Activated T-cell treated with anti-CD3 and anti-CD28 coated beads, Interleukin-2, amount 50 U/mL, for 72 hours (primary cell): ENCODE results near the gene CELSR3. TPM values are rescaled to one million over a fixed set of nuclear protein-coding genes. Genes with fewer than 3 reads are reported as not detected.
A peak's percentile ranks its signal among the peaks of the same experiment; 100 is the strongest.

Experiments used
- ATAC-seq, 2 donors: fragments of 150-1000 bp; cut with Tn5 transposase; replicated peaks in 1 of 2; 2 replicates each; pipeline ENCODE4 v1.10.0; 2021; ENCODE audit warnings: moderate library complexity in 2 of 2, mild to moderate bottlenecking in 1 of 2
- DNase-seq, 2 donors: peaks; one replicate each; pipeline ENCODE4 v3.0.0; 2021 to 2022; ENCODE audit warnings: mixed read lengths in 1 of 2
- H3K27ac Mint-ChIP-seq: one replicate; pipeline ENCODE4 v1.8.0; 2022; ENCODE audit warnings: mild to moderate bottlenecking, moderate library complexity, mixed read lengths
- H3K27me3 Mint-ChIP-seq: one replicate; pipeline ENCODE4 v1.8.0; 2022; ENCODE audit warnings: low read depth, mixed read lengths
- H3K36me3 Mint-ChIP-seq, 2 donors: one replicate each; pipeline ENCODE4 v1.8.0; 2022; ENCODE audit warnings: mixed read lengths in 2 of 2, mild to moderate bottlenecking in 1 of 2; ENCODE audit not compliant: insufficient read depth in 2 of 2
- H3K4me1 Mint-ChIP-seq: one replicate; pipeline ENCODE4 v1.8.0; 2022; ENCODE audit warnings: low read depth, mixed read lengths
- H3K4me3 Mint-ChIP-seq, 2 donors: one replicate each; pipeline ENCODE4 v1.8.0; 2022; ENCODE audit warnings: mild to moderate bottlenecking in 2 of 2, mixed read lengths in 2 of 2, moderate library complexity in 2 of 2
- H3K9me3 Mint-ChIP-seq, 2 donors: one replicate each; pipeline ENCODE4 v1.8.0; 2022; ENCODE audit warnings: mixed read lengths in 2 of 2
- total RNA-seq, 2 donors: library from RNA; stranded (reverse); gene quantifications; one replicate each; pipeline ENCODE4 v1.2.3, GENCODE V29; 2022

The CELSR3 gene
- total RNA-seq, result 10 to 100 TPM; 14.2 to 17.4 TPM

- no peaks in the 10 kb centered on the region for H3K9me3 Mint-ChIP-seq
- DNase-seq (peak; percentile 84 to 88), ATAC-seq (peak; percentile 41 to 52)
- H3K4me1 Mint-ChIP-seq, result peaks cover 20% of the 10 kb centered on the region
- H3K27me3 Mint-ChIP-seq, result peaks cover 31% of the 10 kb centered on the region
- H3K36me3 Mint-ChIP-seq, result peaks cover 2 to 8% of the 10 kb centered on the region in 2 donors
- peak within 1 kb of the TSS; percentile 98 to 99 for H3K4me3 Mint-ChIP-seq
- H3K27ac Mint-ChIP-seq, result peak within 1 kb of the TSS; percentile 89
Measured at GRCh38 chr3:48662753-48663488, at the start of gene CELSR3. Gene CELSR3 (minus strand): TSS chr3:48662886. CDS start chr3:48662634, 252 bp downstream.

GRCh38 chr3:48711727-48712126 is 49.0 kb upstream of the CELSR3 start:
- Mint-ChIP-seq H3K4me1 (peaks cover 55% of the 10 kb centered on the region), H3K27me3 (no peaks in the 10 kb centered on the region), H3K27ac (peak overlapping the region; percentile 6), H3K36me3 (peaks cover 2 to 25% of the 10 kb centered on the region in 2 donors), H3K4me3 (no peak overlapping the region), H3K9me3 (no peaks in the 10 kb centered on the region)
- DNase-seq, result no peak
- no peak for ATAC-seq

- H3K36me3 Mint-ChIP-seq, result peaks cover 2 to 14% of the 10 kb centered on the region in 2 donors
- H3K4me1 Mint-ChIP-seq, result peaks cover 46% of the 10 kb centered on the region
Measured at GRCh38 chr3:48709051-48709461, 46.4 kb upstream of the CELSR3 start.

GRCh38 chr3:48708481-48708889 is 45.8 kb upstream of the CELSR3 start:
- H3K9me3 Mint-ChIP-seq, result no peaks in the 10 kb centered on the region
- peaks cover 46% of the 10 kb centered on the region for H3K4me1 Mint-ChIP-seq
- H3K27ac Mint-ChIP-seq, result peak overlapping the region; percentile 39
- H3K4me3 Mint-ChIP-seq, result no peak overlapping the region
- ATAC-seq (peak; percentile 40 to 76), DNase-seq (no peak)
- H3K27me3 Mint-ChIP-seq, result no peaks in the 10 kb centered on the region
- peaks cover 2 to 13% of the 10 kb centered on the region in 2 donors for H3K36me3 Mint-ChIP-seq

More at GRCh38 chr3:48709051-48709461, 46.4 kb upstream of the CELSR3 start:
- no peak for DNase-seq
- peak; percentile 18 to 25 for ATAC-seq
- H3K9me3 Mint-ChIP-seq, result no peaks in the 10 kb centered on the region
- H3K4me3 Mint-ChIP-seq, result no peak overlapping the region
- H3K27ac Mint-ChIP-seq, result peak overlapping the region; percentile 58
- H3K27me3 Mint-ChIP-seq, result no peaks in the 10 kb centered on the region

GRCh38 chr3:48707157-48707556 is 44.5 kb upstream of the CELSR3 start:
- Mint-ChIP-seq H3K36me3 (peaks cover 4 to 17% of the 10 kb centered on the region in 2 donors), H3K4me1 (peaks cover 50% of the 10 kb centered on the region), H3K9me3 (no peaks in the 10 kb centered on the region), H3K27me3 (no peaks in the 10 kb centered on the region), H3K4me3 (no peak overlapping the region), H3K27ac (peak overlapping the region; percentile 73)
- no peak for DNase-seq
- no peak for ATAC-seq

GRCh38 chr3:48702320-48702920 is 39.7 kb upstream of the CELSR3 start:
- Mint-ChIP-seq H3K36me3 (peaks cover 2 to 12% of the 10 kb centered on the region in 2 donors), H3K27me3 (no peaks in the 10 kb centered on the region), H3K27ac (peak overlapping the region; percentile 16), H3K9me3 (no peaks in the 10 kb centered on the region), H3K4me1 (peaks cover 33% of the 10 kb centered on the region), H3K4me3 (no peak overlapping the region)
- no peak for ATAC-seq
- DNase-seq, result no peak

GRCh38 chr3:48700731-48701405 is 38.2 kb upstream of the CELSR3 start:
- H3K36me3 Mint-ChIP-seq, result peaks cover 2 to 12% of the 10 kb centered on the region in 2 donors
- H3K27me3 Mint-ChIP-seq, result no peaks in the 10 kb centered on the region
- H3K27ac Mint-ChIP-seq, result peak overlapping the region; percentile 83
- DNase-seq (no peak), ATAC-seq (no peak)
- H3K9me3 Mint-ChIP-seq, result no peaks in the 10 kb centered on the region
- H3K4me3 Mint-ChIP-seq, result no peak overlapping the region
- H3K4me1 Mint-ChIP-seq, result peaks cover 28% of the 10 kb centered on the region

GRCh38 chr3:48698891-48699290 is 36.2 kb upstream of the CELSR3 start:
- Mint-ChIP-seq H3K4me1 (peaks cover 19% of the 10 kb centered on the region), H3K9me3 (no peaks in the 10 kb centered on the region), H3K36me3 (peaks cover 2 to 18% of the 10 kb centered on the region in 2 donors), H3K27ac (no peak overlapping the region), H3K27me3 (no peaks in the 10 kb centered on the region), H3K4me3 (no peak overlapping the region)
- no peak for ATAC-seq
- no peak for DNase-seq

- Mint-ChIP-seq H3K9me3 (no peaks in the 10 kb centered on the region), H3K4me3 (no peak overlapping the region), H3K36me3 (peaks cover 2 to 20% of the 10 kb centered on the region in 2 donors), H3K4me1 (peaks cover 16% of the 10 kb centered on the region), H3K27me3 (no peaks in the 10 kb centered on the region), H3K27ac (no peak overlapping the region)
- DNase-seq (no peak), ATAC-seq (peak; percentile 27 to 63)
Measured at GRCh38 chr3:48697952-48698351, 35.3 kb upstream of the CELSR3 start.

GRCh38 chr3:48696601-48697000 is 33.9 kb upstream of the CELSR3 start:
- H3K4me3 Mint-ChIP-seq, result no peak overlapping the region
- H3K27me3 Mint-ChIP-seq, result no peaks in the 10 kb centered on the region
- no peak for ATAC-seq
- H3K9me3 Mint-ChIP-seq, result no peaks in the 10 kb centered on the region
- no peak for DNase-seq
- peaks cover 9% of the 10 kb centered on the region for H3K4me1 Mint-ChIP-seq
- H3K27ac Mint-ChIP-seq, result no peak overlapping the region
- H3K36me3 Mint-ChIP-seq, result peaks cover 4 to 16% of the 10 kb centered on the region in 2 donors

GRCh38 chr3:48696156-48696555 is 33.5 kb upstream of the CELSR3 start:
- H3K4me3 Mint-ChIP-seq, result no peak overlapping the region
- peaks cover 4 to 20% of the 10 kb centered on the region in 2 donors for H3K36me3 Mint-ChIP-seq

GRCh38 chr3:48695393-48695753 is 32.7 kb upstream of the CELSR3 start:
- Mint-ChIP-seq H3K36me3 (peaks cover 4 to 22% of the 10 kb centered on the region in 2 donors), H3K4me3 (no peak overlapping the region), H3K27me3 (no peaks in the 10 kb centered on the region), H3K4me1 (peaks cover 9% of the 10 kb centered on the region), H3K27ac (no peak overlapping the region), H3K9me3 (no peaks in the 10 kb centered on the region)
- ATAC-seq, result no peak
- no peak for DNase-seq

More at GRCh38 chr3:48696156-48696555, 33.5 kb upstream of the CELSR3 start:
- Mint-ChIP-seq H3K9me3 (no peaks in the 10 kb centered on the region), H3K27ac (no peak overlapping the region), H3K27me3 (no peaks in the 10 kb centered on the region), H3K4me1 (peaks cover 9% of the 10 kb centered on the region)
- ATAC-seq (no peak), DNase-seq (no peak)
